Keratinocyte (primary cell): ENCODE measurements around the gene FNIP2.
"Not testable (repeated sequence)": the region's sequence is repeated elsewhere in the genome, so short reads cannot be mapped to it uniquely, and the experiment has no call there.

Experiments
- CTCF ChIP-seq, 3 experiments: IDR thresholded peaks in 1 of 3; conservative IDR thresholded peaks in 1 of 3; optimal IDR thresholded peaks in 1 of 3; 2 replicates in 2 of 3; 3 replicates in 1 of 3; pipeline versions ENCODE3 to v1.5.1; 2011; ENCODE audit warnings: low read length in 3 of 3, mild to moderate bottlenecking in 3 of 3, moderate library complexity in 2 of 3, control low read depth in 1 of 3, inconsistent platforms in 1 of 3; ENCODE audit not compliant: insufficient read depth in 2 of 3; ENCODE audit errors: extremely low read depth in 1 of 3
- EZH2 ChIP-seq: IDR thresholded peaks from one replicate; pipeline ENCODE4 v1.6.1; 2012; ENCODE audit warnings: inconsistent platforms, mild to moderate bottlenecking, low read length, moderate library complexity

- TF ChIP-seq CTCF (optimal IDR thresholded peaks at IDR 0.05 in 1 of 3, IDR thresholded peaks at IDR 0.05 in 1 of 3, conservative IDR thresholded peaks at IDR 0.05 in 1 of 3; ENCODE audit: extremely low read depth in 1 of 3, insufficient read depth in 2 of 3, low read length in 3 of 3); EZH2: not testable (repeated sequence)
Observed at GRCh38 chr4:158755819-158756218, 13.0 kb upstream of the FNIP2 start.
